ENCODE measurements around the gene FRMD4B. TPM values are rescaled to one million over a fixed set of nuclear protein-coding genes. Genes with fewer than 3 reads are reported as not detected.

Gene FRMD4B
- total and polyA plus RNA-seq, 2 donors (not counting 3 experiments of a cell fraction or from before 2014, with no cell fraction given) = 66.4 to 89.7 TPM

GRCh38 chr3:69246612-69247011 lies 139.3 kb downstream of the FRMD4B start:
- H3K79me2 ChIP-seq (ENCODE audit: control insufficient read depth, insufficient read depth, low read length) = no peaks in the 10 kb centered on the region
- POLR2A ChIA-PET = no interaction called here
- no peaks in the 10 kb centered on the region for H4K20me1 ChIP-seq (replicated peaks; ENCODE audit: control insufficient read depth, extremely low read depth, insufficient read depth, low read length)
- H3K36me3 ChIP-seq (ENCODE audit: control insufficient read depth in 2 of 2, extremely low read depth in 1 of 2, insufficient read depth in 2 of 2, low read length in 2 of 2) = peaks cover 2% of the 10 kb centered on the region in 2 experiments
- H3K4me3 ChIP-seq (replicated peaks in 1 of 3; ENCODE audit: insufficient read depth in 1 of 3, low read depth in 1 of 3, low read length in 3 of 3) = no peak overlapping the region
- H3K9me1 ChIP-seq (replicated peaks; ENCODE audit: control insufficient read depth, extremely low read depth, insufficient read depth, low read length) = no peaks in the 10 kb centered on the region
- dilution Hi-C loops (cut with MboI; ENCODE audit: extremely low pct_ligation_motif_present, low sequenced_read_pairs) = no loop called here
- BruUV-seq (replicated peaks) = no TSS peak
- no peaks in the 10 kb centered on the region for H3K9me3 ChIP-seq (replicated peaks; ENCODE audit: control insufficient read depth, insufficient read depth, low read length)
- DNase-seq (ENCODE audit: low read depth, low spot score) (no peak), FAIRE-seq (no peak)
- no peak overlapping the region for H3K4me2 ChIP-seq (ENCODE audit: insufficient read depth, low read length)
- peaks cover 17% of the 10 kb centered on the region for H3K4me1 ChIP-seq (ENCODE audit: control insufficient read depth, extremely low read depth, insufficient read depth, low read length)
- H2AFZ ChIP-seq (ENCODE audit: low read depth, low read length) = no peak overlapping the region
- no peak overlapping the region for H3K27ac ChIP-seq (ENCODE audit: insufficient read depth, low read depth, low read length)
- intact Hi-C loops (cut with micrococcal nuclease) = no loop called here
- TF ChIP-seq EZH2 (IDR thresholded peaks at IDR 0.05; ENCODE audit: borderline replicate concordance, low read depth, low read length, severe bottlenecking) (no peak), MYC (IDR thresholded peaks at IDR 0.05; ENCODE audit: low read depth, low read length) (no peak), POLR2AphosphoS5 (IDR thresholded peaks at IDR 0.05; ENCODE audit: insufficient read depth, low read depth, low read length) (no peak), GATA2 (IDR thresholded peaks at IDR 0.05; ENCODE audit: insufficient read depth, insufficient read length, low read depth, low read length) (no peak), POLR2A (IDR thresholded peaks at IDR 0.05; ENCODE audit: low read depth, low read length) (no peak), MAX (IDR thresholded peaks at IDR 0.05; ENCODE audit: insufficient read depth, insufficient read length) (no peak), CTCF (IDR thresholded peaks at IDR 0.05; ENCODE audit: extremely low read depth in 1 of 2, insufficient read depth in 1 of 2, low read depth in 1 of 2, low read length in 2 of 2) (no peak), JUN (IDR thresholded peaks at IDR 0.05; ENCODE audit: borderline replicate concordance, insufficient read depth, insufficient read length, low read depth) (no peak), FOS (IDR thresholded peaks at IDR 0.05; ENCODE audit: borderline replicate concordance, insufficient read depth, low read length) (no peak)
- H3K9ac ChIP-seq (replicated peaks; ENCODE audit: extremely low read depth, insufficient read depth, low read length) = no peak overlapping the region
- CTCF ChIA-PET = interaction anchor here (1.3 kb wide), 1 partner anchor 10 kb away, joined by 4 read pairs; no protein-coding TSS in a partner anchor
- no peaks in the 10 kb centered on the region for H3K27me3 ChIP-seq (ENCODE audit: control insufficient read depth in 2 of 2, insufficient read depth in 2 of 2, low read length in 2 of 2)

All from endothelial cell of umbilical vein (primary cell).